ENCODE results near the gene RAPGEF4. TPM values are rescaled to one million over a fixed set of nuclear protein-coding genes. Genes with fewer than 3 reads are reported as not detected.

The RAPGEF4 gene
- 8.7 TPM for total RNA-seq (ENCODE audit: unreplicated experiment)
- long read RNA-seq, full-length matches to known transcripts = 1 of 1 reads
- long read RNA-seq, partial matches to known transcripts = 0 of 1 reads
- long read RNA-seq, other reads (novel, unspliced or antisense) = 0 of 1 reads

GRCh38 chr2:172735582-172736423 lies at the start of gene RAPGEF4:
TSS of gene RAPGEF4 (plus strand) at chr2:172735845. CDS start at chr2:172735984, 139 bp downstream.
- peak; percentile 70 for DNase-seq
- H3K27me3 Mint-ChIP-seq (ENCODE audit: unreplicated experiment) = peaks cover 2% of the 10 kb centered on the region
- H3K4me1 Mint-ChIP-seq (ENCODE audit: low read depth, unreplicated experiment) = peaks cover 5% of the 10 kb centered on the region
- peak within 1 kb of the TSS; percentile 50 for H3K27ac Mint-ChIP-seq (ENCODE audit: unreplicated experiment)
- TF ChIP-seq, protein P1, sequence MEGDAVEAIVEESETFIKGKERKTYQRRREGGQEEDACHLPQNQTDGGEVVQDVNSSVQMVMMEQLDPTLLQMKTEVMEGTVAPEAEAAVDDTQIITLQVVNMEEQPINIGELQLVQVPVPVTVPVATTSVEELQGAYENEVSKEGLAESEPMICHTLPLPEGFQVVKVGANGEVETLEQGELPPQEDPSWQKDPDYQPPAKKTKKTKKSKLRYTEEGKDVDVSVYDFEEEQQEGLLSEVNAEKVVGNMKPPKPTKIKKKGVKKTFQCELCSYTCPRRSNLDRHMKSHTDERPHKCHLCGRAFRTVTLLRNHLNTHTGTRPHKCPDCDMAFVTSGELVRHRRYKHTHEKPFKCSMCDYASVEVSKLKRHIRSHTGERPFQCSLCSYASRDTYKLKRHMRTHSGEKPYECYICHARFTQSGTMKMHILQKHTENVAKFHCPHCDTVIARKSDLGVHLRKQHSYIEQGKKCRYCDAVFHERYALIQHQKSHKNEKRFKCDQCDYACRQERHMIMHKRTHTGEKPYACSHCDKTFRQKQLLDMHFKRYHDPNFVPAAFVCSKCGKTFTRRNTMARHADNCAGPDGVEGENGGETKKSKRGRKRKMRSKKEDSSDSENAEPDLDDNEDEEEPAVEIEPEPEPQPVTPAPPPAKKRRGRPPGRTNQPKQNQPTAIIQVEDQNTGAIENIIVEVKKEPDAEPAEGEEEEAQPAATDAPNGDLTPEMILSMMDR (IDR thresholded peaks at IDR 0.05; ENCODE audit: partially characterized antibody, unreplicated experiment) = no peak
- H3K9me3 Mint-ChIP-seq (ENCODE audit: unreplicated experiment) = peaks cover 2% of the 10 kb centered on the region
- H3K4me3 Mint-ChIP-seq (ENCODE audit: unreplicated experiment) = peak within 1 kb of the TSS; percentile 85
- H3K36me3 Mint-ChIP-seq (ENCODE audit: unreplicated experiment) = no peaks in the 10 kb centered on the region

DNA sequence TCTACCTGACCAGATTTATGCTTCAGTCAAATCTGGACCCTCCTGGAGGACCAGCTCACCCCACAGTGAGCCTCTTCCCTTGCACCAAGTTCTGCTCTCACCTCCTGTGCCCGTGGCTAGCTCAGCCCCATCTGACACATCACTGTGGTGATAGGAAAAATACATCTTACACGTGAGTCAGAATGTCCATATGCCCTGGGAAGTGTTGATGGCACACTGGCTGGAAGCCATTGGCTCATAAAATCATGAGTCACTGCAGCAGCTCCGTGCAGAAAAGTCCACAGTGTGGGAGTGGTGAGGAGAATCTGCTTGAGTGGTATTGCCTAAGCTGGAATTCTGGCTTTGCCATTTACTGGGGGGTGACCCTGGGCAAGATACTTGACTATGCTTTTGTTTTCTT lies 42.6 kb upstream of the RAPGEF4 start:
- H3K27me3 Mint-ChIP-seq (ENCODE audit: unreplicated experiment) = no peaks in the 10 kb centered on the region
- no peak overlapping the region for H3K27ac Mint-ChIP-seq (ENCODE audit: unreplicated experiment)
- no peak for DNase-seq
- H3K4me3 Mint-ChIP-seq (ENCODE audit: unreplicated experiment) = no peak overlapping the region
- peaks cover 8% of the 10 kb centered on the region for H3K4me1 Mint-ChIP-seq (ENCODE audit: low read depth, unreplicated experiment)
- peaks cover 12% of the 10 kb centered on the region for H3K36me3 Mint-ChIP-seq (ENCODE audit: unreplicated experiment)
- peaks cover 3% of the 10 kb centered on the region for H3K9me3 Mint-ChIP-seq (ENCODE audit: unreplicated experiment)
- TF ChIP-seq, protein P1 (IDR thresholded peaks at IDR 0.05; ENCODE audit: partially characterized antibody, unreplicated experiment) = no peak

GRCh38 chr2:172693529-172694455 lies 41.9 kb upstream of the RAPGEF4 start:
- no peak overlapping the region for H3K27ac Mint-ChIP-seq (ENCODE audit: unreplicated experiment)
- H3K36me3 Mint-ChIP-seq (ENCODE audit: unreplicated experiment) = peaks cover 5% of the 10 kb centered on the region
- no peak overlapping the region for H3K4me3 Mint-ChIP-seq (ENCODE audit: unreplicated experiment)

DNA sequence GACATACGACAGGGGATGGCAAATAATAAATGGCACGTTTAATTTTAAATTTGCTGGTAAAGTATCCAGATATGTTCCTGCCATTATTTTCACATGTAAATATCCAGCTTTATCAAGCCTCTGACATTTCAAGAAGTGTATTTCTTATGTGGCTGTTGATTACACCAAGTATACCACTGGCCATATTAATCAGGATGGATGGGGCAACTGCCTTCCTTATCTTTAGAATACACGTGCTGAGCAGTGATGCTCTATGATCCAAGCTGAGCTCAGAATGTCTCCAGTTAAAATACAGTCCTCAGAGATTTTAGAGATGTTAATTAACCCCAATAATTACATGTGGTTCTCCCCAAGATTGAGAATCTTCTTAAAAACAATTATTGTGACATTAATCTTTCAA lies 38.3 kb upstream of the RAPGEF4 start:
- H3K27me3 Mint-ChIP-seq (ENCODE audit: unreplicated experiment) = no peaks in the 10 kb centered on the region
- no peak overlapping the region for H3K4me3 Mint-ChIP-seq (ENCODE audit: unreplicated experiment)
- no peaks in the 10 kb centered on the region for H3K36me3 Mint-ChIP-seq (ENCODE audit: unreplicated experiment)
- H3K27ac Mint-ChIP-seq (ENCODE audit: unreplicated experiment) = peak overlapping the region; percentile 2
- H3K4me1 Mint-ChIP-seq (ENCODE audit: low read depth, unreplicated experiment) = peaks cover 15% of the 10 kb centered on the region
- H3K9me3 Mint-ChIP-seq (ENCODE audit: unreplicated experiment) = no peaks in the 10 kb centered on the region
- no peak for DNase-seq
- TF ChIP-seq, protein P1 (IDR thresholded peaks at IDR 0.05; ENCODE audit: partially characterized antibody, unreplicated experiment) = no peak

More at GRCh38 chr2:172693529-172694455, 41.9 kb upstream of the RAPGEF4 start:
- Mint-ChIP-seq H3K27me3 (ENCODE audit: unreplicated experiment) (no peaks in the 10 kb centered on the region), H3K9me3 (ENCODE audit: unreplicated experiment) (peaks cover 2% of the 10 kb centered on the region), H3K4me1 (ENCODE audit: low read depth, unreplicated experiment) (peaks cover 15% of the 10 kb centered on the region)
- TF ChIP-seq, protein P1 (IDR thresholded peaks at IDR 0.05; ENCODE audit: partially characterized antibody, unreplicated experiment) = no peak
- no peak for DNase-seq

Data from glutamatergic neuron (in vitro differentiated cells).